Measurements from ENCODE around the gene OR3A3.

DNA sequence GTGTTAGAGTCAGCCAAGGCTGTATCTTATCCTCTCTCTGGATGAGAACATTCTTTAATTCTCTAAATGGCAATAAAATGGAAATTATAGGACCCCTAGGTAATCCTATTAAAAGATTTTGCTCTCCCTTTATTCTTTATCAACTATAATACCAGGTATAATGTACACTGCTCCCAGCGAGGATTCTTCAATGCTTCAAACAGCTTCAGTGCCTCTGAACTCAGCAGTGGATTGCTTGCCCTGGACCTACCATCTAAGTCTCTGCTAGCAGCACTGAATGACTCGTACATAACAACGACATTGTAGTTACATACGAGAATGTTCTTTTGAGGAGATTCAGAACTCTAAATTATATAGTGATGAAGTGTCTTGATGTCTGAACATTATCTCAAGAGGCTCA is 21.4 kb upstream of the OR3A3 start:
- TF ChIP-seq, protein P1, sequence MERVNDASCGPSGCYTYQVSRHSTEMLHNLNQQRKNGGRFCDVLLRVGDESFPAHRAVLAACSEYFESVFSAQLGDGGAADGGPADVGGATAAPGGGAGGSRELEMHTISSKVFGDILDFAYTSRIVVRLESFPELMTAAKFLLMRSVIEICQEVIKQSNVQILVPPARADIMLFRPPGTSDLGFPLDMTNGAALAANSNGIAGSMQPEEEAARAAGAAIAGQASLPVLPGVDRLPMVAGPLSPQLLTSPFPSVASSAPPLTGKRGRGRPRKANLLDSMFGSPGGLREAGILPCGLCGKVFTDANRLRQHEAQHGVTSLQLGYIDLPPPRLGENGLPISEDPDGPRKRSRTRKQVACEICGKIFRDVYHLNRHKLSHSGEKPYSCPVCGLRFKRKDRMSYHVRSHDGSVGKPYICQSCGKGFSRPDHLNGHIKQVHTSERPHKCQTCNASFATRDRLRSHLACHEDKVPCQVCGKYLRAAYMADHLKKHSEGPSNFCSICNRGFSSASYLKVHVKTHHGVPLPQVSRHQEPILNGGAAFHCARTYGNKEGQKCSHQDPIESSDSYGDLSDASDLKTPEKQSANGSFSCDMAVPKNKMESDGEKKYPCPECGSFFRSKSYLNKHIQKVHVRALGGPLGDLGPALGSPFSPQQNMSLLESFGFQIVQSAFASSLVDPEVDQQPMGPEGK (CRISPR knock-in tag; IDR thresholded peaks at IDR 0.05; ENCODE audit: borderline replicate concordance): no peak
- TF ChIP-seq RARB (CRISPR knock-in tag; IDR thresholded peaks at IDR 0.05) (no peak), ESRRG (CRISPR knock-in tag; IDR thresholded peaks at IDR 0.05) (no peak), OSR1 (CRISPR knock-in tag; IDR thresholded peaks at IDR 0.05) (no peak), BACH2 (CRISPR knock-in tag; IDR thresholded peaks at IDR 0.05; ENCODE audit: borderline replicate concordance) (no peak), ARNTL (CRISPR knock-in tag; IDR thresholded peaks at IDR 0.05; ENCODE audit: borderline replicate concordance, low read depth) (no peak), TCF4 (CRISPR knock-in tag; IDR thresholded peaks at IDR 0.05; ENCODE audit: borderline replicate concordance) (no peak), ZFP30 (CRISPR knock-in tag; IDR thresholded peaks at IDR 0.05) (no peak), CSDC2 (CRISPR knock-in tag; IDR thresholded peaks at IDR 0.05) (no peak)
- TF ChIP-seq, protein P2, sequence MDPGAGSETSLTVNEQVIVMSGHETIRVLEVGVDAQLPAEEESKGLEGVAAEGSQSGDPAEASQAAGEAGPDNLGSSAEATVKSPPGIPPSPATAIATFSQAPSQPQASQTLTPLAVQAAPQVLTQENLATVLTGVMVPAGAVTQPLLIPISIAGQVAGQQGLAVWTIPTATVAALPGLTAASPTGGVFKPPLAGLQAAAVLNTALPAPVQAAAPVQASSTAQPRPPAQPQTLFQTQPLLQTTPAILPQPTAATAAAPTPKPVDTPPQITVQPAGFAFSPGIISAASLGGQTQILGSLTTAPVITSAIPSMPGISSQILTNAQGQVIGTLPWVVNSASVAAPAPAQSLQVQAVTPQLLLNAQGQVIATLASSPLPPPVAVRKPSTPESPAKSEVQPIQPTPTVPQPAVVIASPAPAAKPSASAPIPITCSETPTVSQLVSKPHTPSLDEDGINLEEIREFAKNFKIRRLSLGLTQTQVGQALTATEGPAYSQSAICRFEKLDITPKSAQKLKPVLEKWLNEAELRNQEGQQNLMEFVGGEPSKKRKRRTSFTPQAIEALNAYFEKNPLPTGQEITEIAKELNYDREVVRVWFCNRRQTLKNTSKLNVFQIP (CRISPR knock-in tag; IDR thresholded peaks at IDR 0.05; ENCODE audit: borderline replicate concordance, low read depth): no peak
- TF ChIP-seq, protein P3, sequence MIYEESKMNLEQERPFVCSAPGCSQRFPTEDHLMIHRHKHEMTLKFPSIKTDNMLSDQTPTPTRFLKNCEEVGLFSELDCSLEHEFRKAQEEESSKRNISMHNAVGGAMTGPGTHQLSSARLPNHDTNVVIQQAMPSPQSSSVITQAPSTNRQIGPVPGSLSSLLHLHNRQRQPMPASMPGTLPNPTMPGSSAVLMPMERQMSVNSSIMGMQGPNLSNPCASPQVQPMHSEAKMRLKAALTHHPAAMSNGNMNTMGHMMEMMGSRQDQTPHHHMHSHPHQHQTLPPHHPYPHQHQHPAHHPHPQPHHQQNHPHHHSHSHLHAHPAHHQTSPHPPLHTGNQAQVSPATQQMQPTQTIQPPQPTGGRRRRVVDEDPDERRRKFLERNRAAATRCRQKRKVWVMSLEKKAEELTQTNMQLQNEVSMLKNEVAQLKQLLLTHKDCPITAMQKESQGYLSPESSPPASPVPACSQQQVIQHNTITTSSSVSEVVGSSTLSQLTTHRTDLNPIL (CRISPR knock-in tag; IDR thresholded peaks at IDR 0.05; ENCODE audit: low read depth): no peak
